HG02981 (cell line): ENCODE data around the gene GTF3C4.

ENCODE experiments used
- ATAC-seq: cut with Tn5 transposase; IDR thresholded peaks from one replicate; pipeline ENCODE4 v1.9.1; 2021; ENCODE audit warnings: mild to moderate bottlenecking, moderate library complexity; ENCODE audit not compliant: unreplicated experiment

Gene GTF3C4

GRCh38 chr9:132730054-132731033 lies 60.1 kb downstream of the GTF3C4 start:
- no peak for ATAC-seq

GRCh38 chr9:132731230-132731629 lies 61.0 kb downstream of the GTF3C4 start:
- no peak for ATAC-seq

GRCh38 chr9:132732326-132733259 lies 62.3 kb downstream of the GTF3C4 start:
- ATAC-seq: no peak

GRCh38 chr9:132733260-132733815 lies 63.1 kb downstream of the GTF3C4 start:
- ATAC-seq: no peak

DNA sequence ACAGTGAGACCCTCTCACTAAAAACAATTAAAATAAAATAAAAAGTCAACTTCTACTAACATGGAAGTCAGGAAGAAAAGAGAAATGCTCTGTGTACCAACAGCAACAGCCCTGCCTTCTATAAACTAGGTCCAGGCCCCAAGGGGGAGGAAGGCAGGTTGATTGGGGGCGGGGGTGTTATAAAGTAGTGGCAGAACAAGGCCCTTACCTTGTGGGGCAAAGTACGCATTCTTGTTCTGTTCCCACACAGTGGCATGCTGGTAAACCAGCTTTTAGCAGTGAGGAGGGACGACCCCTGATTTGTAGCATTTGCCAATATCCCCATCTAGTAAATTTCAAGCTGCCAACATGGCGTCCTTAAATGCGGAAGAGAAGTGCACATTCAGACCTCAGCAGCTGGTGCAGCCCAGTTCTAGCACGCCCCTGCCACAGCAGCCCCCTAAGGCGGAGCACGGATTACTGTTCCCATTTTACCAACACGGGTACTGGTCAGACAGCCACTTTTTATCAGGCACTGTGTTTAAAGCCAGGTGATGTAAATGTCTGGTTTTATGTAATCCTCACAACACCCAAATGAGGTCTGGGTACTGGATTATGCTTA lies 69.5 kb downstream of the GTF3C4 start:
- no peak for ATAC-seq

DNA sequence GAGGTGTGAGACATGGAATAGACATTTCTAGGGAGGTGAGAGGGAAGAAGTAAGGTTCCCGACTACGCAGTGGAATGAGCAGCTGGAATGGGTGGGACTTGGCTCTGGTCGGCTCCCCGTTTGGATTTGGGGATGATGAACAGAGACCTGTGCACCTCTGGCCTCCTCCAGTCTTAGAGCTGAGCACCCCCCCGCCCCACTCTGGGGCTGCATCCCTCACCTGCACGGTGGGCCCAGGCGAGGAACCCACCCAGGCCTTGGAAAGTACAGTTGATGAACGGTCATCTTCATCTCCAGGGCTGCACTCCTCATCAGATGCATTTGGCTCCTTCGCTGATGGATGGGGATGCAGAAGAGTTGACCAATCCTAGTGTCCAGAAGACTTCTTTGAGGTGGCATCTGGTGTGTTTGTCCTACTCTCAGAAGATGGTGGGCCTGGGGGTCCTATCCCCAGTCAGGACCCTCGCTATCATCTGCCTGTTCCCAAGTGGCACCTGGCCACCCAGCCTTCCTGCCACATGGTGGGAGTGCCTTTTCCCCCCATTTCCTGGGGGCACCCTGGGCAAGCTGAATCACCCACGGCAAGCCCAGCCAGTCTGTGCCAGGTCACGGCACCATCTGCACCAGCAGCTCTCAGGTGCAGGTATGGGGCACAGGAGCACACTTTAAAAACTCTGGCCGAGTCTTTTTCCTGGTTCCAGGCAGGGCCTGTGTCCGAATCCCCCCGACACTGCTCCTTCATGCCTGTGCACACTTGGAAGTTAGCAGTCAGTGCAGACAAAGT lies 70.5 kb downstream of the GTF3C4 start:
- ATAC-seq: no peak

GRCh38 chr9:132742821-132743311 lies 72.6 kb downstream of the GTF3C4 start:
- ATAC-seq: no peak

- ATAC-seq: no peak
Observed at GRCh38 chr9:132743931-132744479, 73.7 kb downstream of the GTF3C4 start.
